ENCODE data around the gene ZNHIT1. TPM values are rescaled to one million over a fixed set of nuclear protein-coding genes. Genes with fewer than 3 reads are reported as not detected.

ZNHIT1 gene
- polyA plus RNA-seq, 1 donor: 55.8 TPM

DNA sequence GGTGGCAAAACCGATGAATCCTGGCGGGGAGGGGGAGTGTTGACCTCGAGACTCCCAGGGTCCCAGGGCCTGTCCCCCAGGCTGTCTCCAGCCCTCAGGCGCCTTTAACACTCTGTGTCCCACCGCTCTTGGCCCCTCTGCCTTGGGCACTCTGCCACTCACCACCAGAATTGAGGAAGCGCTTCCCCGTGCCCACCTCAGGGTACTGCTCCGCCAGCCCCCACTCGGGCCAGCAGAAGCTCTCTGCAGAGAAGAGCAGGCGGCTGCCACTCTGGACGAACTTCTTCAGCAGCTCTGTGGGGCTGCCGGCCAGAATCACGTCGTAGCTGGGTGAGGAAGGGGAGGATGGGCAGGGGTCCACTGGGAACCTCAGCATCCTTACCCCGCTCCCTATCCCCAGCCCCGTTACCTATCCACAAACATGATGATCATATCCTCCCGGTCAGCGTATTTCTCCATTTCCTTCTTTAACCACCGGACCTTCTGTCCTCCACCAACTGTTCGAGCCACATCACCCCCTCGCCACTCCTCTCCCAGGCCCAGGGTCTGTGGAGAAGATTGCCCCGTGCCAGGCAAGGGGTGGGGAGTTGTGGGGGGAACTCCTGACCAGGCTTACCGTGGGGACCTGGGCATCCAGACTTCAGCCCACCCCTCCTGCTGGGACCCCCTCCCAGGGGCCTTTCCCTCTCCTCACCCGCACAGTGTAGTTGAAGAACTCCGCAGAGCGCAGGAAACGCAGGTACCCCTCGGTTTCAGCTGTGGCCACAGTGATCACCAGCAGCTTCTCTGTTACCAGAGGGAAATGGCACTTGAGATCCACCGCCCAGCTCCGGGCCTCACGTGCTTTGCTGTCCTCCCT is 1.7 kb upstream of the ZNHIT1 start:
- no peak for DNase-seq

DNA sequence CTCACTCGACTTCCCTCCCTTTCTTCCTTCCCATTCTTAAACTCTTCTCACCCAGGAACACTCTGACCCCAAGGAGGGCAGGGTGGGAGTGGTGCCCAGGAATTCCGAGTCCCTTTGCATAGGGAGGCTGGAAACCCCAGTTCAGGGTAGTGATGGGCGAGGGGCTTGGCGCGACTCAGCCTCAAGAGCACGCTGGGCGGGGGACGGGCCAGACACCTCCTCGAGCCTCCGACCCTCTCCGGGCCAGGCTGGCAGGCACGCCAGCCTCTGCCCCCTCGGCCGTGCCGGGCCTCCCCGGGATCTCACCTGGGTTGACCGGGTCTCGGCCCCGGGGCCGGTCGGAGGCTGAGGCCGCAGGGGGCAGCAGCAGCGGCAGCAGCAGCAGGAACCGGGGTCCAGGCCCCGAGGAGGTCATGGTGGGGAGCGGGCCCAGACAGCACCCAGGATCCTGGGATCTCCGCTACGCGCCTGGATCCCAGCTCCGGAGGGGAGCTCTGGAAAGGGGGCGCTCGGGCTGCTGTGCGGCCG is 1.0 kb upstream of the ZNHIT1 start:
- DNase-seq: no peak

DNA sequence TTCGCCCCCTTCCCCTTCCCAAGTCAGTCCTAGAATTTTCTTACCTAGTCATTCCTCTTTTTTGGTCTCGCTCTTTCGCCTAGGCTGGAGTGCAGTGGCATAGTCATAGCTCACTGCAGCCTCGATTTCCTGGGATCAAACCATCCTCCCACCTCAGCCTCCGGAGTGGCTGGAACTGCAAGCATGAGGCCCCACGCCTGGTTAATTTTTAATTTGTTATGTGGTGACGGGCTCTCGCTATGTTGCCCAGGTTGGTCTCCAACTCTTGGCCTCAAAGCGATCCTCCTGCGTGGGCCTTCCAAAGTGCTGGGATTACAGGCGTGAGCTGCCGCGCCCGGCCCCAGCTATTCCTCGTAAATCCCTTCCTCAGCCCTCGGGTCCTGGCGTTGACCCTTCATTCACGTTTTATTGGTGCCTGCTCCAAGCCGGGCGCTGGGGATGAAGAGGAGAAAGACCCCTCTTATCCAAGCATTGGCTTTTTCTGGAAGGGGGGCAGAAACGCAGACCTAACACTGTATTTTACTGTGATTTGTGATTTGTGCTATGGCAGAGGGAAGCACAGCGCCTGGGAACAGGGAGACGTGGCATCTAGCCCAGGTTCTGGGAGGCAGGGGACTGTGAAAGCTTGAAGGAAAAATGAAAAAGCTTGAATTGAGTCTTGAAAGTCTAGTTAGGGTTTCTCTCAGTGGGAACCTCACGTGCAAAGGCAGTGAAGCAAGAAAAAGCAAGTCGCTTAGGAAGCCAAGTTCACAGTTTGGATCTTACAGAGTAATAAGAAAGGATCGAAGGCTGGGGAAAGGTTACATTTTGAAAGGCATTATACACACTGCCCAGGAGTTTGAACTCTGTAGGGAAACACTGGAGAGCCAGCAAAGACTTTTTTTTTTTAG is 516 bp downstream of the ZNHIT1 start:
- no peak for DNase-seq

DNA sequence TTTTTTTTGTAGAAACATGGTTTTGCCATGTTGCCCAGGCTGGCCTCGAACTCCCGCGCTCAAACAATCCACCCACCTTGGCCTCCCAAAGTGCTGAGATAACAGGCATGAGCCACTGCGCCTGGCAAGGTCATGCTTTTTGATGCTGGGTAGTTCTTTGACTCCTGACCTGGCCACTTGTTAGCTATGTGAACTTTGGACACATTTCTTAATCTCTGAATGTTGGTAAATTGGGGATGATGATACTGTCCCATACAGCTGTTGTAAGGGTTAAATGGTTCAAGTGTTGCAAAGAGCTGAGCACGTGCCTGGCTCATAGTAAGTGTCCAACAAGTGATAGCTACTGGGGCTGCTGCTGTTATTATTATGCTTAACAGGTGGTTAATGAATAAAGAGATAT is 2.3 kb downstream of the ZNHIT1 start:
- no peak for DNase-seq

DNA sequence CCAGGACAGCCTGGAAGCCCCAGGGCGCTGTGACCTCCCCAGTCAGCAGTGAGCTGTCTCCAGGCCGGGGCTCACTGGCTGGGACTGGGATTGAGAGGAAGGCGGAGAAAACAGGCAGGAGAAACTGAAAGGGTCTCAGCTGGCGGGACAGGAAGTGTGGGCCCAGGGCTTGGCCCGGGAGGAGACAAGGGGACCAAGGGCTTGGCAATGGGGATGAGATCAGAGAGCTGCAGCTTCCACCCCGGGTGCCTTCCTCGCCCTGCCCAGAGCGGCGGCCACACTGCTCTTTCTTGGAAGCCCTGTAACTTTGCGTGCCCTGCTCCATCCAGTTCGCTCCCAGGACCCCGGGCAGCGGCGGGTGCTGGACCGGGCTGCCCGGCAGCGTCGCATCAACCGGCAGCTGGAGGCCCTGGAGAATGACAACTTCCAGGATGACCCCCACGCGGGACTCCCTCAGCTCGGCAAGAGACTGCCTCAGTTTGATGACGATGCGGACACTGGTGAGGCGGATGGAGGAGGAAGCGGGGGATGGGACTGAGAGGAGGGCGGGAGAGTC is 4.4 kb downstream of the ZNHIT1 start:
- no peak for DNase-seq

DNA sequence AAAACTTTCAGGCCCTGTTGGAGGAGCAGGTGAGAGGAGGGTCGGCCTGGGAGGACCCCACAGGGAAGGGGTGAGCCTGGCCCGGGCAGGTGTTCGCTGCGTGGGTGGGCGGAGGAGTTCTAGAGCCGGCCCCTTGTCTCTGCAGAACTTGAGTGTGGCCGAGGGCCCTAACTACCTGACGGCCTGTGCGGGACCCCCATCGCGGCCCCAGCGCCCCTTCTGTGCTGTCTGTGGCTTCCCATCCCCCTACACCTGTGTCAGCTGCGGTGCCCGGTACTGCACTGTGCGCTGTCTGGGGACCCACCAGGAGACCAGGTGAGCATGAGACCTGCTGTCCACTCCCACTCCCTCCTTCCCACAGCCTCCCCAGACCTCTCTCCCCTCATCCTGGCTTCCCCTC is 5.6 kb downstream of the ZNHIT1 start:
- DNase-seq: no peak

DNA sequence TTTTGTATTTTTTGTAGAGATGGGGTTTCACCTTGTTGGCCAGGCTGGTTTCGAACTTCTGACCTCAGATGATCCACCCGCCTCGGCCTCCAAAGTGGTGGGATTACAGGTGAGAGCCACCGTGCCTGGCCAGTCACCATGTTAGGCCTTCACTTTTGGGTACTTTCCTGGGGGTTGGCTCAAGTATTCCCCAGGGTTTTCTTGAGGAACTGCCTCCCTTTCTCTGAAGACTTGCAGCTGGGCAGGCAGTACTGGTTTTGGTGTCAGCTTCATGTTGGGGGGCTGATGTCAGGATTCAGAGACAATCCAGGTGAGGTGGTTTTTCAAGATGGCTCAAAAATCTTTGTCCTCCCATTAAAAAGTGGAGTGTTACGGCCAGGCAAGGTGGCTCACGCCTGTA is 7.7 kb downstream of the ZNHIT1 start:
- DNase-seq: no peak

DNA sequence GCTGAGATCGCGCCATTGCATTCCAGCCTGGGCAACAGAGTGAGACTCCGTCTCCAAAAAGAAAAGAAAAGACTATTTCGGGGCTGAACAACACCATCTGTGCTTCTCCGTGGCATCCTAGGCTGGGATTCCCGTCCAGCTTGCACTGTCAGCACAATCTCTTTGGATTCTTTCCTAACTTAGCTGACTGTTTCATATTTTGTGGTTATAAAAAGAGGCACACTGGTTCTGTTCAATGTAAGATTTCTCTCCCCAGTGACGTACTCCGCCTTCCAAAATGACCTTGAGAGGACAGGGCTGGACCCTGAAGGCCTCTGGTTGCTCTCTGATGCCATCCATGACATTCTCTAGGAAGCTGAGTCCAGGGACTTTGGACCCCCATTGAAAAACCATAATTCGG is 8.8 kb downstream of the ZNHIT1 start:
- no peak for DNase-seq

DNA sequence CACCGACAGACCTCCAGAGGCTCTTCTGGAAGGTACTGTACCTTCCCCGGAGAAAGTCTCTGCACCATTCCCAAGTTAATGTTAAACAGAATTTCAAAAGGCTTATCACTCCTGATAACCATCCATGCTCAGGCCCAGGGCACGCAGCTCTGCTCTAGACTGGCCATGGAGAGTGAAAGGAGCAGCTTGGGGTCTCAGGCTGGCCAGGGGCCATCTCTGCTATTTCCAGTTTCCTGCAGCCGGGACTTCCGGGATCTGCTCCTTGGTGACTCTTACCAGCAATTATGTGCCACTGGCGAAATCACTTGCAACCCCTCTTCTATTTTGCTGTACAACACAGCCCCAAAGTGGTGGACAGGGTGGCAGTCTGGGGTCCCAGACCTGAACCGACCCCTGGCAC is 13.7 kb downstream of the ZNHIT1 start:
- no peak for DNase-seq

DNA sequence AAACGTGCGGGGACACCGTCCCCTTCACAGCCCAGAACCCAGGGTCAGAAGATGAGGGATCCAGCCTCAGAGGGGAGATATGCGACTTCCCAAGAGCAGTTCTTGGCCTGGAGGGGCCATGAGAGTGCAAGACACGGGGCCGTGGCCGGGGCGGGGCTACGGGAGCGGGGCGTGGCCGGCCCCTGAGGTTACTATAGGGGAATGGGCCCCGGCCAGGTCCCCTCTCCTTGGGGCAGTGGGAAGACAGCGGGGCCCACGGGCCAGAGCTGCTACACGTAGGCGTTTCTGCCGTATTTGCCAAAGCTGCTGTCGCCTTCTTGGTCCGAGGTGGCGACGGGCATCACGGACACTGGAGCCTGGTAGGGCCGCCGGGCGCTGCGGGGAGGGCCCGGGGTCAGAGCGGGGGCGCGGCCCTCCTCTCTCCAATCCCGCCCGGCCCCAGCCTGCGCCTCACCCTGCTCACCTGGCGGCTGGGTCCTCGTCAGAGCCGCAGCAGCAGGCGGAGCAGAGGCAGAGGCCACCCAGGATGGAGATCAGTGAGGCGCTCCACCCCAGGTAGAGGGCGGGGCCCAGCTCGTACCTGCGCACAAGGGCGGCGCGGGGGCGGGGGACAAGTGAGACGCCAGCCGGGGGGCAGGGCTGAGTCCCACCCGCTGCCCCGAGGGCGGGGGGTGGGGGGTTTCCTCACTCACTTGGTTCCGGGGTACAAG is 14.3 kb downstream of the ZNHIT1 start:
- DNase-seq: no peak

DNA sequence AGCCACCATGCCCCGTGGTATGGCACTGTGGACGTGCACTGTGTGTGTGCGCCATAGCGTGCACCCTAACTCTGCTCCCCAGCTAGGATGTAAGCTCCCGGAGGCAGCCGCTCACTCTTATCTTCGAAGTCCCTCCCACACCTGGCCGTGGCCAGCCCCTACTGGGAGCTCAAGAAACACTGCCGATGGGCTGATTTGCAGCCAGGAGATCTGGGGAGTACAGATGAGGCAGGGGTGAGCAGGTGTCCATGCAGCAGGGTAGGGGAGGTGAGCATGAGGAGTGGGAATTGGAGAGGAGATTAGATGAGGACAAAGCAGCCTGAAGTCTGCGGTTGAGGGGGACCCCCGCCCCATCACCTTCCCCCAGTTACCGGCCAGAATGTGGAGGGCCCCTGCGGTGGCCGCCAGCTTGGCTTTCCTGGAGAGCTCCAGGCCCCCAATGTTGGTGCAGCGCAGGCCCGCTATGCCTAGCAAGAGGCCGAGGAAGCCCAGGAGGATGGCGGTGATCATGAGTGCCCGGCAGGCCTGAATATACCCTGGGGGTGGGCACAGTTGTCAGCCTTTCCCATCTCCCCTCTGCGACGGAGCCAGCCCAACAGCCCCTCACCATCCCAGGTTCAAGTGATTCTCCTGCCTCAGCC is 16.1 kb downstream of the ZNHIT1 start:
- no peak for DNase-seq

DNA sequence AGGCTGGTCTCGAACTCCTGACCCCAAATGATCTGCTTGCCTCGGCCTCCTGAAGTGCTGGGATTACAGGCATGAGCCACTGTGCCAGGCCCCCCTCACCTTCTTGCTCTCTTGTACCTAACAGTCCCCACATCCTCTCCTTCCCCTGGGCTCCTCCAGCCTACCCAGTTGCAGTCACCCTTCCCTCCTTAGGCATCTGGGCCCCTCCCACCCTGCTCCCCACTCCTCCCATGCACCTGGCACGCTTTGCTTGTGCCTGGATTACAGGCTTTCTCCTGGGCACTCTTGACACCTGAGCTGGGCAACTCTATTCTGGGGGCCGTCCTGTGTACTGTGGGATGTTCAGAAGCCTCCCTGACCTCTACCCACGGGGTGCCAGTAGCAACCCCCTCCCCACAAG is 16.7 kb downstream of the ZNHIT1 start:
- no peak for DNase-seq

DNA sequence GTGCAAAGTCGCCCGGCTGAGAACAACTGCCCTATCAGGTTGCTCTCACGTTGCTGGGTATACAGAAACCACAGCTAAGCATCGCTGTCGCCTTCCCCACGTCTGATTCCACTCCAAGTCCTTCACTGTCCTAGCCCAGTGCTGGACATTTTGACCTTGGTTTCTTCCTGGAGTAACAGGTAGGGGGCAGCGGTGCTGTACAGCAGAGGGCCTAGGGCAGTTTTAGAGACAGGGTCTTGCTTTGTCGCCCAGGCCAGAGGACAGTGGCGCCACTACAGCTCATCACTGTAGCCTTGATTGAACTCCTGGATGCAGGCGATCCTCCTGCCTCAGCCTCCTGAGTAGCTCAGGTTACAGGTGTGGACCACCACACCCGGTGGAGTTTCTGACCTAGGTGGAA is 17.1 kb downstream of the ZNHIT1 start:
- no peak for DNase-seq

DNA sequence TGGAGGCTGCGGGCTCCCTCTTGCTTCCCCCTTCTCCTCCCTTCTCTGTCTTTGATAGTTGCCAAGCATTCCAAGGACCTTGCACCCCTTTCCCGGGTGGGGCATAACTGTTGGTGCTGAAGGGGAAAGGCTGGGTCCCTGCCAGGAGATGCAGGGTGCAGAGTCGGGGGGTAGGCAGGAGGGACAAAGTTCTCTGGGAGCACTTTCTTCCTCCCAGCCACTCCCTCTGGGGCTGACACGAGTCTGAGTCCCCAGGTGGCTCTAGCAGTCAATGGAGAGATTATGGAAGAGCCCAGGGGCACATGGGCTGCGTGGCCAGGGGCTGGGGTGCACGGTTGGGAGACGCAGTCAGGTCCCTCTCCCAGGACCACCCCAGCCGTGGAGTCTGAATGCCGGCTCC is 17.6 kb downstream of the ZNHIT1 start:
- no peak for DNase-seq

DNA sequence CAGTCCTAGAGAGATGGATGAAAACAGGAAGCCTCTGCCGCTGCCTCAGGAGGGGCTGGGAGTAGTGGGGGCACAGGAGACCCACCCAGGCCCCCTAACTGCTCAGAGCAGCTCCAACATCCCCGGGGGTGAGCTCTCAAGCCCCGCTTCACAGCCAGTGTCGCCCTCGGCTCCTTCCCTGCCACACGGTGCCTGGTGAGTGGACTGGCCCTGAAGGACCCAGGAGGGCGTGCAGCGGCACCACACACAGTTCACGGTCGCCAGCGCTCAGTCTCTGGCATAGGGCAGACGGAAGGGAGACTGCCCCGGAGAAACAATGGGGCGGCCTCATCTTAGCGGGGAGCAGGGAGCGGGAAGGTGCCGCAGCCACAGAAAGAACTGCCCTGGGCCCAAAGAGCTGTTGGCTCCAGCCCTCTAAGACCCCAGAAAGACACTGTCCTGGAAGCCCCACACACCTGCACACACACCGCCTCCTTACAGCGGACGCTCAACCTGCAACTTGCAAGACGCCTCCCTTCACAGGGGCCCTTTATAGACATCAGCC is 18.4 kb downstream of the ZNHIT1 start:
- no peak for DNase-seq

DNA sequence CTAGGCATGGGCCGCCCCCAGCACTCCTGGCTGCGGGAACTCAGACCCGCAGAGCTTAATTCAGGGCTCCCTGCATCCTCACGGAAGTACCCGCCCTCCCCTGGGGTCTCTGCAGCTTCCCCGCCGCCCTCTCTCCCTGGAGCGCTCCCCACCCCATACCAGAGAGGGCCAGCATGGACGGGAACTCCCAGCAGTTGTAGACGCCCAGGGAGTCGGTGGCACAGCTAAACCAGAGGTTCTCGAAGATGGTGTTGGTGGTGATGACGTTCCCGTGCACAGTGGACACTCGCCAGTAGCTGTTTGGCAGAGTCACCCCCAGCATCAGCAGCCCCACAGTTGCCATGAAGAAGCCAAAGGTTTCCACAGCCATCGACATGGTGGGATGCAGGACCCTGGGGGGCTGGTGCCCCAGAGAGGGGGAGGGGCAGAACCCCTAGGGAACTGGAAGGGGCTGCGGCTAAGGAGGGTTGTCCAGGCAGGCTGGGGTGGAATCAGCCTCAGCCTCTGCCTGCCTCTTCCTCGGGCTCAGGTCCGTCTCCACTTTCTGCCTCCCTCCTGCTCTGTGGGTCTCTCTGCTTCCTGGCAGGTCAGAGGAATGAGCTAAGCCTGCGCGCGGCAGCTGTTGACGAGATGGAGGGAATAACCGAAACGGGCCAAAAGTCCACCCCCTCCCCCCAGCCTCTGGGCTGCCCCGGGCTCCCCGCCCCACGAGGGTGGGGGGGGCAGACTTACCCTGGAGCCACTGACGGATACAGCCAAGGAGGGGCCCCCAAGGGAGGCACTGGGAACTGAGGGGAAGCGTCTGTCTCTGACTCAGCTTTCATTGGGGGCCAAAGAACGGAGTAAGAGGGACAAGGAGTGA is 19.5 kb downstream of the ZNHIT1 start, which contains the start of gene CLDN15:
TSS of gene CLDN15 (minus strand) at position 597 of the 862 bp plus-strand sequence. CDS start at position 376, 221 bp downstream.
- no peak for DNase-seq

DNA sequence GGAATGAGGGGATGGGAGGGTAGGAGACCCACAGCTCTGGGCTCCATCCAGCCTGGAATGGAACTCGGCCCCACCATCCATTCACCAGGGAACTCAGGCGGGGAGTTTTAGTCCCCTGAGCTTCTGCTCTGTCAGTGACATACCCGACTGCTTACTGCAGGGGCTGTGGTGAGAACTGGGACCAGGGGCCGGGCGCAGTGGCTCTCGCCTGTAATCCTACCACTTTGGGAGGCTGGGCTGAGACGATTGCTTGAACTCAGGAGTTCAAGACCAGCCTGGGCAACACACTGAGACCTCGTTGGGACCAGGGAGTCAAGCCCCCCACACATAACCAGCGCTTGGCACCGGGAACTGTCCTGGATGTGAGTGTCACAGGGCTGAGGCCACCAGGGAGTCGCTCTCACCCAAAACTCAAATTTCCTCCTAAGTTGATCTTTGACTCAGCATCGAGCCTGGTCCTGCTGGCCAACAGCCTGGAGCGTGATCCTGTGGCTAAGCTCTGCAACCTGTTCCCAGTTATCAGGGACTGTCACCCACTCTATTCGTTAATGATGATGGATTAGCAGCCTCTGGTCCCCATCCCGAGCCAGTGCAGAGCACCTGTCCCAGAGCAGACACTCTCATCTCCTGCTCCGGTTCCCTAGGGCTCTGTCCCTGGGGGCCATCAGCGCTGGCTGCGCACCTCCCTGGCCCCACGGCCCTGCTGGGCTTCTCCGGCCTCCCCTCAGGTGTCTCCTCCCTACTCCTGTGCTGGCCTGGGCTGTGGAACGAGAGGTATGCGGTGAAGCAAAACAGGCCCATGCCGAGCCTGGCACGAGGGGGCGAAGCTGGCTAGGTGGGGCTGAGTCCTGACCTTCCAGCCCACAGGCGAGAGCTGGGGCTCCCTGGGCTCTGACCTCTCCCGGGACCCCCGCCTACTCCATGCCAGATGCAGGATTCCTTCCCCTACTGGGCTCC is 20.5 kb downstream of the ZNHIT1 start:
- DNase-seq: no peak

DNA sequence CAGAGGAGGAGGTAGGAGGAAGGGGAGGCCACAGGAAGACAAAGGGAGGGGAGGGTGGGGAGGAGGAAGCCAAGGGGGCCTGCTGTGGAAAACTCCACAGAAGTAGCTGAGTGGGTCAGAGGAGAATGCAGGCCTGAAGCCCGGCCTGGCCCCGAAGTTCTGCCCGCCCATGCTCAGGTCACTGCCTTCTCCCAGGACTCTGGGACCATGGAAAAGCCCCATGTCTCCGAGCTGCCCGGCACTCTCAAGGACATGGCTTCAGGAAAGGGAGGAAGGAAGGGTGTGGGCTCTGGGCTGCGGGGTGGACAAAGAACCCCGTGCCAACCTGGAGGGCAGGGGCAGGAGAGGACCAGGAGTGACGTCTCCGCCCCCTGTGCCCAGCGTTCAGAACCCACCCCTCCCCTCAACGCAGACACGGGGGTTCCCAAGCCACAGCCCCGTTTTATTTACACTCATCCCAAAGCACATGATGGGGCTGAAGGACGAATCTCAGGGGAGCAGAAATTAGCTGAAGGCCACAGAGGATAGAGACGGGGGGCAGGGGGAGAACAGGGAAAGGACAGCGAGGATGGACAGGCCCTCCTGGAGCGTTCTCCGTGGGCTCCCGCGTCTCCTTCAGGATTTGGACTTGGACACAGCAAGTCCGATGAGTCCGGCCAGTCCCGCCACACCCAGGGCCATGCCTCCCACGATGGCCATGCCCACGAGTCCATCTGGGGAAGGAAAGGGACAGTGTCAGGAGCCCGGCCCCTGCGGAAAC is 21.4 kb downstream of the ZNHIT1 start:
- no peak for DNase-seq

Data from left kidney (tissue), 2 donors.